Sigmoid colon (tissue), 4 donors: ENCODE results near the gene EBP.

ENCODE experiments used
- POLR2A ChIP-seq, 2 donors: fragments of 450-650 bp; IDR thresholded peaks; one replicate each; pipeline ENCODE4 v1.6.1; 2016; ENCODE audit warnings: antibody characterized with exemption in 2 of 2, mild to moderate bottlenecking in 2 of 2, moderate library complexity in 2 of 2
- POLR2AphosphoS5 ChIP-seq, 4 donors: sonication (generic); formaldehyde crosslinking; IDR thresholded peaks; one replicate each; pipeline ENCODE4 v1.6.1; 2017; ENCODE audit warnings: antibody characterized with exemption in 4 of 4
- TF ChIP-seq, protein P1 (sequence below), 4 experiments: fragments of 450-650 bp in 3 of 4; fragments of 200-600 bp in 1 of 4; IDR thresholded peaks; one replicate each; pipeline ENCODE4 v1.5.1; 2016 to 2019; ENCODE audit warnings: antibody characterized with exemption in 4 of 4, mild to moderate bottlenecking in 3 of 4, moderate library complexity in 2 of 4

DNA sequence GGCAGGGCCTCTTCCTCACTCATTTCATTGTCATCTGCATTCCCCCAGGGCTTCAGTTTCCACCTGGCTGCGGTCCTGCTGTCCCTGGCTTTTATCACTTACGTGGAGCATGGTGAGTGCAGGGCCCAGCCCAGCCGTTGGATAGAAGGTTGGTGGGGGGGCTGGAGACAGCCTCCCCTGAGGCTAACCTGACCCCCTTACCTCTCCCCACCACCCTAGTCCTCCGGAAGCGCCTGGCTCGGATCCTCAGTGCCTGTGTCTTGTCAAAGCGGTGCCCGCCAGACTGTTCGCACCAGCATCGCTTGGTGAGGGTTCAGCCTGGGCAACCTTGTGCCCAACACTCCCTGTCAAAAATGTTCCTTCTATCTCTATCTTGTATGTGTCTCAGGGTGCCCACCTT is 5.8 kb upstream of the EBP start:
- TF ChIP-seq POLR2A (IDR thresholded peaks at IDR 0.05) (no peak), POLR2AphosphoS5 (IDR thresholded peaks at IDR 0.05) (no peak)
- TF ChIP-seq, protein P1, sequence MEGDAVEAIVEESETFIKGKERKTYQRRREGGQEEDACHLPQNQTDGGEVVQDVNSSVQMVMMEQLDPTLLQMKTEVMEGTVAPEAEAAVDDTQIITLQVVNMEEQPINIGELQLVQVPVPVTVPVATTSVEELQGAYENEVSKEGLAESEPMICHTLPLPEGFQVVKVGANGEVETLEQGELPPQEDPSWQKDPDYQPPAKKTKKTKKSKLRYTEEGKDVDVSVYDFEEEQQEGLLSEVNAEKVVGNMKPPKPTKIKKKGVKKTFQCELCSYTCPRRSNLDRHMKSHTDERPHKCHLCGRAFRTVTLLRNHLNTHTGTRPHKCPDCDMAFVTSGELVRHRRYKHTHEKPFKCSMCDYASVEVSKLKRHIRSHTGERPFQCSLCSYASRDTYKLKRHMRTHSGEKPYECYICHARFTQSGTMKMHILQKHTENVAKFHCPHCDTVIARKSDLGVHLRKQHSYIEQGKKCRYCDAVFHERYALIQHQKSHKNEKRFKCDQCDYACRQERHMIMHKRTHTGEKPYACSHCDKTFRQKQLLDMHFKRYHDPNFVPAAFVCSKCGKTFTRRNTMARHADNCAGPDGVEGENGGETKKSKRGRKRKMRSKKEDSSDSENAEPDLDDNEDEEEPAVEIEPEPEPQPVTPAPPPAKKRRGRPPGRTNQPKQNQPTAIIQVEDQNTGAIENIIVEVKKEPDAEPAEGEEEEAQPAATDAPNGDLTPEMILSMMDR (IDR thresholded peaks at IDR 0.05): no peak
